Renal cortical epithelial cell (primary cell): ENCODE results near the gene FBP2. TPM values are rescaled to one million over a fixed set of nuclear protein-coding genes. Genes with fewer than 3 reads are reported as not detected.
"Not testable (repeated sequence)": the region's sequence is repeated elsewhere in the genome, so short reads cannot be mapped to it uniquely, and the experiment has no call there.

Experiments used
- DNase-seq: peaks from one replicate; pipeline ENCODE4 v3.0.0-alpha.2; 2011; ENCODE audit warnings: low read depth
- total RNA-seq: library from RNA; depleted of rRNA; stranded (reverse); fragments of >200 nt; gene quantifications from 2 replicates; pipeline ENCODE4 v1.2.3, GENCODE V29; 2014

Gene FBP2
- total RNA-seq, 1 donor from 2014 or later = not detected

GRCh38 chr9:94606646-94607422 lies 13.2 kb upstream of the FBP2 start:
- DNase-seq = no peak

- DNase-seq = peak; percentile 55
Measured at GRCh38 chr9:94603259-94604160, 9.9 kb upstream of the FBP2 start.

GRCh38 chr9:94602666-94603065 lies 9.0 kb upstream of the FBP2 start:
- DNase-seq = no peak

GRCh38 chr9:94600715-94601114 lies 7.1 kb upstream of the FBP2 start:
- no peak for DNase-seq

- DNase-seq = no peak
Measured at GRCh38 chr9:94600258-94600657, 6.6 kb upstream of the FBP2 start.

- DNase-seq = no peak
Measured at GRCh38 chr9:94599102-94599501, 5.5 kb upstream of the FBP2 start.

GRCh38 chr9:94592683-94593082 lies 941 bp downstream of the FBP2 start:
- not testable (repeated sequence) for DNase-seq

- no peak for DNase-seq
Measured at GRCh38 chr9:94591876-94592275, 1.7 kb downstream of the FBP2 start.

- not testable (repeated sequence) for DNase-seq
Measured at GRCh38 chr9:94591046-94591545, 2.5 kb downstream of the FBP2 start.

- DNase-seq = no peak
Measured at GRCh38 chr9:94588681-94589080, 4.9 kb downstream of the FBP2 start.

- peak; percentile 40 for DNase-seq
Measured at GRCh38 chr9:94586814-94587213, 6.8 kb downstream of the FBP2 start.

- peak; percentile 8 for DNase-seq
Measured at GRCh38 chr9:94586316-94586715, 7.3 kb downstream of the FBP2 start.

- DNase-seq = no peak
Measured at GRCh38 chr9:94584555-94584954, 9.1 kb downstream of the FBP2 start.

GRCh38 chr9:94581728-94582127 lies 11.9 kb downstream of the FBP2 start:
- DNase-seq = no peak

- no peak for DNase-seq
Measured at GRCh38 chr9:94577571-94577970, 16.1 kb downstream of the FBP2 start.

- DNase-seq = no peak
Measured at GRCh38 chr9:94577036-94577435, 16.6 kb downstream of the FBP2 start.

GRCh38 chr9:94576131-94576530 lies 17.5 kb downstream of the FBP2 start:
- no peak for DNase-seq

- DNase-seq = no peak
Measured at GRCh38 chr9:94568972-94569712, 24.5 kb downstream of the FBP2 start.

GRCh38 chr9:94568250-94568889 lies 25.3 kb downstream of the FBP2 start:
- no peak for DNase-seq

- DNase-seq = no peak
Measured at GRCh38 chr9:94567271-94567670, 26.4 kb downstream of the FBP2 start.

GRCh38 chr9:94566550-94566949 lies 27.1 kb downstream of the FBP2 start:
- DNase-seq = no peak
